ENCODE results near the gene ATXN10.

DNA sequence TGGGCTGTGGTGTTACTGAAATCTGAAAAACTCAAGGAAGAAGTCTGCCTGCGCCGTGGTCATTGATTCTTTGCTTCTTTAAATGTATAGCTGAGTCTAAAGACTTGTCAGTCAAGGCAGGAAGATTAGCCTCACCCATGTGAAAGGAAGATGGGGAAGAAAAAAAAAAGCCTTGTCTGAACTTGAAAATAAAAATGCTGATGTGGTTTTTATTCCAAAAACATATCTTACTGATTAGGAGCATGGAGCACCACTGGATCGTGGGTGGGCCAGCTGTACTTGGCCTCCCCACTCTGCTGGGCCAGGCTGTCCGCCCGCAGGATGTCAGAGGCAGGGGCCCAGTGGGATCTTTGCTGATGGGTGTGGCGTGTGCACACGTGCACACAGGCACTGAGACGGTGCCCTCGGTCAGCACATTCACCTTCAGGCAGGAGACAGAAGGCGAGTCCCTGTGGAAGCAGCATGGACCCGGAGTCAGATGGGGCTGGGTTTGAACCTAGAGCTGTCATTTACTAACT, 193.4 kb downstream of the ATXN10 start:
- TF ChIP-seq, protein P1, sequence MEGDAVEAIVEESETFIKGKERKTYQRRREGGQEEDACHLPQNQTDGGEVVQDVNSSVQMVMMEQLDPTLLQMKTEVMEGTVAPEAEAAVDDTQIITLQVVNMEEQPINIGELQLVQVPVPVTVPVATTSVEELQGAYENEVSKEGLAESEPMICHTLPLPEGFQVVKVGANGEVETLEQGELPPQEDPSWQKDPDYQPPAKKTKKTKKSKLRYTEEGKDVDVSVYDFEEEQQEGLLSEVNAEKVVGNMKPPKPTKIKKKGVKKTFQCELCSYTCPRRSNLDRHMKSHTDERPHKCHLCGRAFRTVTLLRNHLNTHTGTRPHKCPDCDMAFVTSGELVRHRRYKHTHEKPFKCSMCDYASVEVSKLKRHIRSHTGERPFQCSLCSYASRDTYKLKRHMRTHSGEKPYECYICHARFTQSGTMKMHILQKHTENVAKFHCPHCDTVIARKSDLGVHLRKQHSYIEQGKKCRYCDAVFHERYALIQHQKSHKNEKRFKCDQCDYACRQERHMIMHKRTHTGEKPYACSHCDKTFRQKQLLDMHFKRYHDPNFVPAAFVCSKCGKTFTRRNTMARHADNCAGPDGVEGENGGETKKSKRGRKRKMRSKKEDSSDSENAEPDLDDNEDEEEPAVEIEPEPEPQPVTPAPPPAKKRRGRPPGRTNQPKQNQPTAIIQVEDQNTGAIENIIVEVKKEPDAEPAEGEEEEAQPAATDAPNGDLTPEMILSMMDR (IDR thresholded peaks at IDR 0.05) = no peak
- TF ChIP-seq POLR2A (IDR thresholded peaks at IDR 0.05) = no peak
